ENCODE results near the gene ZMYND19. TPM values are rescaled to one million over a fixed set of nuclear protein-coding genes. Genes with fewer than 3 reads are reported as not detected.
A peak's percentile ranks its signal among the peaks of the same experiment; 100 is the strongest.
"Not testable (repeated sequence)": the region's sequence is repeated elsewhere in the genome, so short reads cannot be mapped to it uniquely, and the experiment has no call there.

ZMYND19 gene
- total RNA-seq, 2 experiments from 2014 or later = 45.9 to 46.5 TPM

- H3K9me3 Mint-ChIP-seq = no peaks in the 10 kb centered on the region
- DNase-seq (no peak), ATAC-seq (no peak)
- intact Hi-C loops (cut with micrococcal nuclease) = no loop called here
- H3K4me3 Mint-ChIP-seq = no peak overlapping the region
- H3K27ac Mint-ChIP-seq = no peak overlapping the region
- no peaks in the 10 kb centered on the region for H3K27me3 Mint-ChIP-seq
- TF ChIP-seq CTCF (IDR thresholded peaks at IDR 0.05) = no peak
- ChIA-PET CTCF (no interaction called here), POLR2A (no interaction called here)
- H3K36me3 Mint-ChIP-seq (ENCODE audit: low read depth) = peaks cover 25% of the 10 kb centered on the region
- H3K4me1 Mint-ChIP-seq (ENCODE audit: low read depth) = peaks cover 9% of the 10 kb centered on the region
Measured at GRCh38 chr9:137555179-137555578, 35.1 kb downstream of the ZMYND19 start.

DNA sequence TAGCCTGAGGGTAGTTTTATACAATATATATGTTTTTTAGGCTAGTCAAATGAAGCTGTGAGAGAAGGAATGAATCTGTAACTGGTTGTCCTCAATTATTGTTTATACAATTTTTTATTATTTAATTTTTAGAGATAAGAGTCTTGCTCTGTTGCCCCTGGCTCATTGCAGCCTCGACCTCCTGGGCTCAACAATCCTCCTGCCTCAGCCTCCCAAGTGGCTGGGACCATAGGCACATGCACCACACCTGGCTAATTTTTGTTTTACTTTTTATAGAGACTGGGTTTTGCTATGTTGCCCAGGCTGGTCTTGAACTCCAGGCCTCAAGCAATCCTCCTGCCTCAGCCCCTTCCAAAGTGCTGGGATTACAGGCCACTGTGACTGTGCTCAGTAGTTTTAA is 36.0 kb downstream of the ZMYND19 start:
- POLR2A ChIA-PET = no interaction called here
- CTCF ChIA-PET = no interaction called here
- Mint-ChIP-seq H3K4me3 (no peak overlapping the region), H3K27me3 (no peaks in the 10 kb centered on the region), H3K27ac (peak overlapping the region; percentile 24), H3K36me3 (ENCODE audit: low read depth) (peaks cover 18% of the 10 kb centered on the region), H3K4me1 (ENCODE audit: low read depth) (peaks cover 14% of the 10 kb centered on the region), H3K9me3 (no peaks in the 10 kb centered on the region)
- no peak for TF ChIP-seq CTCF (IDR thresholded peaks at IDR 0.05)
- DNase-seq (no peak), ATAC-seq (no peak)
- intact Hi-C loops (cut with micrococcal nuclease) = no loop called here

GRCh38 chr9:137553654-137554053 is 36.7 kb downstream of the ZMYND19 start:
- CTCF ChIA-PET = interaction anchor here (0.9 to 2.8 kb wide), 2 partner anchors 26 to 29 kb away, joined by 3 to 11 read pairs; partner anchors contain the start of gene DPH7
- POLR2A ChIA-PET; ATAC-seq; intact Hi-C loops (cut with micrococcal nuclease); H3K27ac Mint-ChIP-seq; DNase-seq; H3K9me3 Mint-ChIP-seq; H3K27me3 Mint-ChIP-seq: not testable (repeated sequence)
- Mint-ChIP-seq H3K36me3 (ENCODE audit: low read depth) (peaks cover 18% of the 10 kb centered on the region), H3K4me3 (peak overlapping the region; percentile 16), H3K4me1 (ENCODE audit: low read depth) (peaks cover 14% of the 10 kb centered on the region)

GRCh38 chr9:137552022-137552768 is 38.1 kb downstream of the ZMYND19 start:
- Mint-ChIP-seq H3K27ac (peak overlapping the region; percentile 47), H3K4me3 (peak overlapping the region; percentile 77), H3K27me3 (no peaks in the 10 kb centered on the region), H3K4me1 (ENCODE audit: low read depth) (peaks cover 14% of the 10 kb centered on the region), H3K9me3 (no peaks in the 10 kb centered on the region), H3K36me3 (ENCODE audit: low read depth) (peaks cover 16% of the 10 kb centered on the region)
- ChIA-PET CTCF (interaction anchor here (0.7 to 2.8 kb wide), 8 partner anchors 11 to 255 kb away, joined by 3 to 11 read pairs (median 4); partner anchors contain the start of genes DPH7, EXD3 and NOXA1), POLR2A (interaction anchor here (0.6 to 1.4 kb wide), 4 partner anchors 27 to 251 kb away, joined by 3 to 4 read pairs (median 3); partner anchors contain the start of genes EXD3 and NOXA1)
- TF ChIP-seq CTCF (IDR thresholded peaks at IDR 0.05) = no peak
- peak; percentile 3 for ATAC-seq
- intact Hi-C loops (cut with micrococcal nuclease) = no loop called here
- DNase-seq = peak; percentile 31

DNA sequence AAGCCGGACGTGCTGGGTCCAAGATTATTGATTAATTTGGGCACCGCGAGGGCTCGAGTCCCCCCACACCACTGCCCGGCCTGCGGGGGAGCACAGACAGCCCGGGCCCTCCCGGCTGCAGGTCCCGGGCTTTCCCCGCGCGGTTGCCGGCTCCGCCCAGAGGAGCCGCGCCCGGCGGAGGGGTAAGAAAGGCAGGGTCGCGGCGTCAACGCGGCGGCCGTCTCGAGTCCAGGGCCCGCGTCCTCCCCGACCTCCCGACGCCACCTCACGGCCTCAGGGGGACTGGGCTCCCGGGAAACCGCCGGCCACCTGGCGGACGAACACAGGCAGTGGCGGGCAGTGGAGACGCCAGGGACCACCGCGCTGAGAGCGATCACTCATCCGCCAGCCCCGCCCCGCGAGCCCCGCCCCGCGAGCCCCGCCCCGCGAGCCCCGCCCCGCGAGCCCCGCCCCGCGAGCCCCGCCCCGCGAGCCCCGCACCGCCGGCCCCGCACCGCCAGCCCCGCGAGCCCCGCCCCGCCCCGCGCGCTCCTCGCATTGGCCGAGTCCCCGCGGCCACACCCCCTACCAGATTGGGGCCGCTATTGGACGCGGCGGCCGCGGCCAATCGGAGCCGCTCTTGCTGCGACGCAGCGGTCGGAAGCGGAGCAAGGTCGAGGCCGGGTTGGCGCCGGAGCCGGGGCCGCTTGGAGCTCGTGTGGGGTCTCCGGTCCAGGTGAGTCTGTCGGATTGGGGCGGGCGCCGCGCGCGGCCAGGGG is 38.9 kb downstream of the ZMYND19 start, which contains the start of gene MRPL41:
MRPL41 (plus strand) TSS at position 616 of the 758 bp plus-strand sequence. CDS start 203 bp downstream, outside the sequence.
- Mint-ChIP-seq H3K9me3 (no peaks in the 10 kb centered on the region), H3K4me3 (peak within 1 kb of the TSS; percentile 77), H3K27ac (peak within 1 kb of the TSS; percentile 47), H3K27me3 (no peaks in the 10 kb centered on the region), H3K36me3 (ENCODE audit: low read depth) (peaks cover 12% of the 10 kb centered on the region), H3K4me1 (ENCODE audit: low read depth) (peaks cover 14% of the 10 kb centered on the region)
- intact Hi-C loops (cut with micrococcal nuclease) = no loop called here
- peak; percentile 49 for TF ChIP-seq CTCF (IDR thresholded peaks at IDR 0.05)
- DNase-seq = peak; percentile 90
- POLR2A ChIA-PET = interaction anchor here (0.6 to 1.4 kb wide), 4 partner anchors 27 to 250 kb away, joined by 3 to 4 read pairs (median 3); partner anchors contain the start of genes EXD3 and NOXA1
- CTCF ChIA-PET = interaction anchor here (0.7 to 2.8 kb wide), 8 partner anchors 11 to 254 kb away, joined by 3 to 11 read pairs (median 4); partner anchors contain the start of genes DPH7, EXD3 and NOXA1
- ATAC-seq = peak; percentile 93

DNA sequence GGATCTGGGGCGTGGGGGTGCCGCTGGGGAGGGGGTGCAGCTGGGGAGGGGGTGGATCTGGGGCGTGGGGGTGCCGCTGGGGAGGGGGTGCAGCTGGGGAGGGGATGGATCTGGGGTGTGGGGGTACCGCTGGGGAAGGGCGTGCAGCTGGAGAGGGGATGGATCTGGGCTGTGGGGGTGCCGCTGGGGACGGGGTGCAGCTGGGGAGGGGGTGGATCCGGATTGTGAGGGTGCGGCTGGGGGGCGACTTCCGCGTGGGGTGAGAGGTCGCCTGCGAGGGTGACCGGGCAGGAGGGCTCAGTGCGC is 39.4 kb downstream of the ZMYND19 start:
- H3K9me3 Mint-ChIP-seq; H3K27ac Mint-ChIP-seq; H3K27me3 Mint-ChIP-seq; CTCF ChIA-PET; intact Hi-C loops (cut with micrococcal nuclease); DNase-seq; POLR2A ChIA-PET; ATAC-seq: not testable (repeated sequence)
- Mint-ChIP-seq H3K4me3 (peak overlapping the region; percentile 77), H3K36me3 (ENCODE audit: low read depth) (peaks cover 12% of the 10 kb centered on the region), H3K4me1 (ENCODE audit: low read depth) (peaks cover 14% of the 10 kb centered on the region)

All from activated CD8-positive, alpha-beta T cell treated with anti-CD3 and anti-CD28 coated beads for 36 hours (primary cell).